A549 (cell line): ENCODE measurements around the gene PTPN12. TPM values are rescaled to one million over a fixed set of nuclear protein-coding genes. Genes with fewer than 3 reads are reported as not detected.

ENCODE experiments used
- ATAC-seq, 2 experiments: fragments of 200-7000 bp in 1 of 2; fragments of >200 bp in 1 of 2; cut with Nextera tagmentation in 1 of 2; cut with Tn5 transposase in 1 of 2; 3 replicates each; pipeline versions ENCODE4 v1.8.0 to v1.9.1; 2018 to 2020; ENCODE audit warnings: mild to moderate bottlenecking in 1 of 2, moderate library complexity in 1 of 2
- CTCF ChIA-PET: fragments of 300-600 bp; sonication (Branson Sonifier 250); formaldehyde crosslinking; extraction: SDS; loops from one replicate; lab custom pipeline; 2021; ENCODE audit warnings: antibody characterized with exemption, inconsistent platforms; lab: Yijun Ruan, JAX
- POLR2A ChIA-PET: fragments of 350-600 bp; formaldehyde crosslinking; extraction: SDS; loops from one replicate; lab custom pipeline; 2021; ENCODE audit warnings: antibody characterized with exemption, inconsistent platforms; lab: Yijun Ruan, JAX
- DNase-seq, 2 experiments: peaks; one replicate each; pipeline versions ENCODE4 v3.0.0 to v3.0.0-alpha.2; 2011 to 2016; ENCODE audit warnings: low read depth in 1 of 2, low spot score in 1 of 2
- FAIRE-seq: peaks from 2 replicates; lab custom pipeline; 2011; peaks lifted over from hg19 to GRCh38; lab: Jason Lieb, UNC
- H3K27ac ChIP-seq, 2 experiments: fragments of >200 bp; sonication (Bioruptor Twin); formaldehyde crosslinking; 3 replicates each; pipeline ENCODE4 v1.5.1; 2016 to 2017
- H3K4me1 ChIP-seq: fragments of >200 bp; sonication (Bioruptor Twin); formaldehyde crosslinking; 3 replicates; pipeline ENCODE4 v1.6.1; 2016
- H3K4me2 ChIP-seq: fragments of >200 bp; sonication (Bioruptor Twin); formaldehyde crosslinking; 3 replicates; pipeline ENCODE4 v1.6.1; 2016
- H3K4me3 ChIP-seq: fragments of >200 bp; sonication (Bioruptor Twin); formaldehyde crosslinking; 3 replicates; pipeline ENCODE4 v1.5.1; 2016
- H3K9me3 ChIP-seq: fragments of >200 bp; sonication (Bioruptor Twin); formaldehyde crosslinking; 3 replicates; pipeline ENCODE4 v1.6.1; 2016
- CEBPB ChIP-seq, 2 experiments: fragments of >200 bp in 1 of 2; sonication (Bioruptor Twin) in 1 of 2; formaldehyde crosslinking in 1 of 2; IDR thresholded peaks; 2 replicates each; pipeline ENCODE4 v1.6.1; 2012 to 2016
- CHD4 ChIP-seq: fragments of 200-600 bp; sonication (generic); IDR thresholded peaks from 2 replicates; pipeline ENCODE4 v1.6.1; 2016; ENCODE audit warnings: antibody characterized with exemption, mild to moderate bottlenecking, borderline replicate concordance
- EHF ChIP-seq: fragments of 250-450 bp; sonication (Bioruptor Pico); IDR thresholded peaks from 2 replicates; pipeline ENCODE4 v1.5.0; 2020; ENCODE audit warnings: mild to moderate bottlenecking
- FOSL2 ChIP-seq, 2 experiments: fragments of 450-650 bp in 1 of 2; fragments of >200 bp in 1 of 2; sonication (Bioruptor Twin) in 1 of 2; formaldehyde crosslinking; IDR thresholded peaks; 2 replicates each; pipeline versions ENCODE4 v1.5.0 to v1.6.1; 2016 to 2020; ENCODE audit warnings: mild to moderate bottlenecking in 1 of 2, moderate library complexity in 1 of 2
- FOXS1 ChIP-seq: fragments of 250-450 bp; sonication (Bioruptor Pico); IDR thresholded peaks from 2 replicates; pipeline ENCODE4 v1.5.0; 2020; ENCODE audit warnings: mild to moderate bottlenecking, moderate library complexity
- GATA3 ChIP-seq: IDR thresholded peaks from 2 replicates; pipeline ENCODE4 v1.6.1; 2012; ENCODE audit warnings: borderline replicate concordance
- HDAC2 ChIP-seq: fragments of 200-600 bp; sonication (generic); IDR thresholded peaks from 2 replicates; pipeline ENCODE4 v1.6.1; 2016
- JUN ChIP-seq, 2 experiments: fragments of >200 bp; sonication (Bioruptor Twin); formaldehyde crosslinking; IDR thresholded peaks; 2 replicates in 1 of 2; 3 replicates in 1 of 2; pipeline ENCODE4 v1.6.1; 2016 to 2017
- MAZ ChIP-seq: fragments of 150-350 bp; IDR thresholded peaks from 2 replicates; pipeline ENCODE4 v1.6.1; 2014; ENCODE audit warnings: antibody characterized with exemption, low read depth, low read length, borderline replicate concordance
- NR3C1 ChIP-seq: fragments of >200 bp; sonication (Bioruptor Twin); formaldehyde crosslinking; IDR thresholded peaks from 3 replicates; pipeline ENCODE4 v1.6.1; 2017
- SREBF2 ChIP-seq: fragments of 450-650 bp; IDR thresholded peaks from 2 replicates; pipeline ENCODE4 v1.6.1; 2014; ENCODE audit warnings: mild to moderate bottlenecking, moderate library complexity
- WGBS: methylation state at CpG from one replicate; pipeline ENCODE4 v1.1.6; 2017; ENCODE audit errors: missing lambda C conversion rate; 5-methylcytosine and 5-hydroxymethylcytosine counted together
- polyA plus RNA-seq, 4 experiments: library from polyadenylated mRNA; depleted of rRNA in 3 of 4; stranded (reverse); fragments of >200 nt; fragmentation: RNase III in 1 of 4; extraction: RNeasy Plus Mini Kit Qiagen cat#74134 plus additional on column Dnase treatment in 1 of 4; gene quantifications; 2 replicates in 3 of 4; 3 replicates in 1 of 4; pipeline ENCODE4 v1.2.3, GENCODE V29; 2011 to 2017
- TF ChIP-seq, protein P1 (sequence below): fragments of >200 bp; sonication (Bioruptor Twin); formaldehyde crosslinking; IDR thresholded peaks from 2 replicates; pipeline ENCODE4 v1.6.1; 2016
- TF ChIP-seq, protein P2 (sequence below): fragments of 200-600 bp; sonication (generic); IDR thresholded peaks from 2 replicates; pipeline ENCODE4 v1.6.1; 2016; ENCODE audit warnings: antibody characterized with exemption, mild to moderate bottlenecking, moderate library complexity
- TF ChIP-seq, protein P3 (sequence below): IDR thresholded peaks from 2 replicates; pipeline ENCODE4 v1.6.1; 2012

PTPN12 gene
- polyA plus RNA-seq, 2 of the 4 experiments (the other 2 are of a cell fraction), result 76.3 to 105 TPM

DNA sequence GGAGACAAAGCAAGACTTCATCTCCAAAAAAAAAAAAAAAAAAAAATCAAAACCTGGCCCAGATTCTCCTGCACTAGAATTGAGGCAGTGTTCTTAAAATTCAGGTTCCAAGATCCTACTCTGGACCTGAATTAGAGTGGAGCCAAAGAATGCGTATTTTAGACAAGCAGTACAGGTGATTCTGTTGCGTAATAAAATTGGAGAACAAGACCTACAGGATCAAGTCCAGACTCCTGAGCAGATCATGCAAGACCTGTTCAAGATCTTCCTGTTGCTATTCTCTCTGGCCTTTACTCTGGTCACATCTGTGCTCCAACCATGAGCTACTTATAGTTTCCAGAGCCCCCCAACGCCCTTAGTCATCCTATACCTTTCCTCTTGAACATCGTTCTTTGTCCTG, 107.7 kb downstream of the PTPN12 start:
- no peak for FAIRE-seq
- ChIA-PET POLR2A (no interaction called here), CTCF (interaction anchor here (1.1 to 1.5 kb wide), 2 partner anchors 12 to 115 kb away, joined by 4 read pairs; no protein-coding TSS in a partner anchor)
- ATAC-seq, result no peak
- WGBS, result 95% methylated on average over 4 of the region's 4 CpGs
- Histone ChIP-seq H3K4me2 (no peak overlapping the region), H3K4me1 (peaks cover 9% of the 10 kb centered on the region)
- no peak for DNase-seq
- TF ChIP-seq CEBPB (IDR thresholded peaks at IDR 0.05), result peak in 1 of 2 experiments; percentile 59; a peak in 2 of 4 replicates
- no peak for TF ChIP-seq MAZ
- TF ChIP-seq, all 56 proteins: peak for 1
- no peak overlapping the region for H3K4me3 ChIP-seq
- no peaks in the 10 kb centered on the region for H3K9me3 ChIP-seq
- no peak overlapping the region for H3K27ac ChIP-seq

DNA sequence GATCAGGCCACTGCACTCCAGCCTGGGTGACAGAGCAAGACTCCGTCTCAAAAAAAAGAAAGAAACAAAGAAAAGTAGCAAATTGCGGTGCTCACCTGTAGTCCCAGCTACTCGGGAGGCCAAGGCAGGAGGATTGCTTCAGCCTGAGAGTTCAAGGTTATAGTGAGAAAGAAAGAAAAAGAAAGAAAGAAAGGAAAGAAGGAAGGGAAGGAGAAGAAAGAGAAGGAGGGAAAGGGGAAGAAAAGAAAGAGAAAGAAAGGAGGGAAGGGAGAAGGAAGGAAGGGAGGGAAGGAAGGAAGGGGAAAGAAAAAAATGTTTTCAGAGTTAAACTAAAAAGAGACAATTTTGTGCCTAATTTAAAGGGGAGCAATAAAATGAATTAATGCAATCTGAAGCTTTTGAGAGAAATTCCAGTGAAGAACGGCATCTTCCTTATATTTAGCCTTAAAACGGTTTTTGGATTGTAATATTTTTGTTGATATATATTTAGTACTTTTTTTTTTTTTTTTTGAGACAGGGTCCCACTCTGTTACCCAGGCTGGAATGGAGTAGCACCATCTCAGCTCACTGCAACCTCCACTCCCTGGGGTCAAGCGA, 111.7 kb downstream of the PTPN12 start:
- FAIRE-seq, result no peak
- Histone ChIP-seq H3K4me3 (no peak overlapping the region), H3K4me1 (peaks cover 30% of the 10 kb centered on the region), H3K9me3 (no peaks in the 10 kb centered on the region), H3K4me2 (peak overlapping the region; percentile 66; the same call in 2 of the 3 replicates), H3K27ac (peak overlapping the region; percentile 47 to 63; a peak in 3 of 6 replicates)
- ATAC-seq, result no peak
- POLR2A ChIA-PET, result no interaction called here
- 85% methylated on average over 6 of the region's 6 CpGs for WGBS
- no peak for DNase-seq
- CTCF ChIA-PET, result interaction anchor here (0.6 to 1.9 kb wide), 7 partner anchors 9 to 330 kb away, joined by 3 to 10 read pairs (median 3); no protein-coding TSS in a partner anchor
- TF ChIP-seq CHD4 (no peak), EHF (CRISPR knock-in tag) (no peak), FOXS1 (CRISPR knock-in tag) (no peak), SREBF2 (no peak)
- TF ChIP-seq, protein P1, sequence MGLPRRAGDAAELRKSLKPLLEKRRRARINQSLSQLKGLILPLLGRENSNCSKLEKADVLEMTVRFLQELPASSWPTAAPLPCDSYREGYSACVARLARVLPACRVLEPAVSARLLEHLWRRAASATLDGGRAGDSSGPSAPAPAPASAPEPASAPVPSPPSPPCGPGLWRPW, result no peak
- TF ChIP-seq, protein P2, sequence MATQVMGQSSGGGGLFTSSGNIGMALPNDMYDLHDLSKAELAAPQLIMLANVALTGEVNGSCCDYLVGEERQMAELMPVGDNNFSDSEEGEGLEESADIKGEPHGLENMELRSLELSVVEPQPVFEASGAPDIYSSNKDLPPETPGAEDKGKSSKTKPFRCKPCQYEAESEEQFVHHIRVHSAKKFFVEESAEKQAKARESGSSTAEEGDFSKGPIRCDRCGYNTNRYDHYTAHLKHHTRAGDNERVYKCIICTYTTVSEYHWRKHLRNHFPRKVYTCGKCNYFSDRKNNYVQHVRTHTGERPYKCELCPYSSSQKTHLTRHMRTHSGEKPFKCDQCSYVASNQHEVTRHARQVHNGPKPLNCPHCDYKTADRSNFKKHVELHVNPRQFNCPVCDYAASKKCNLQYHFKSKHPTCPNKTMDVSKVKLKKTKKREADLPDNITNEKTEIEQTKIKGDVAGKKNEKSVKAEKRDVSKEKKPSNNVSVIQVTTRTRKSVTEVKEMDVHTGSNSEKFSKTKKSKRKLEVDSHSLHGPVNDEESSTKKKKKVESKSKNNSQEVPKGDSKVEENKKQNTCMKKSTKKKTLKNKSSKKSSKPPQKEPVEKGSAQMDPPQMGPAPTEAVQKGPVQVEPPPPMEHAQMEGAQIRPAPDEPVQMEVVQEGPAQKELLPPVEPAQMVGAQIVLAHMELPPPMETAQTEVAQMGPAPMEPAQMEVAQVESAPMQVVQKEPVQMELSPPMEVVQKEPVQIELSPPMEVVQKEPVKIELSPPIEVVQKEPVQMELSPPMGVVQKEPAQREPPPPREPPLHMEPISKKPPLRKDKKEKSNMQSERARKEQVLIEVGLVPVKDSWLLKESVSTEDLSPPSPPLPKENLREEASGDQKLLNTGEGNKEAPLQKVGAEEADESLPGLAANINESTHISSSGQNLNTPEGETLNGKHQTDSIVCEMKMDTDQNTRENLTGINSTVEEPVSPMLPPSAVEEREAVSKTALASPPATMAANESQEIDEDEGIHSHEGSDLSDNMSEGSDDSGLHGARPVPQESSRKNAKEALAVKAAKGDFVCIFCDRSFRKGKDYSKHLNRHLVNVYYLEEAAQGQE, result no peak

DNA sequence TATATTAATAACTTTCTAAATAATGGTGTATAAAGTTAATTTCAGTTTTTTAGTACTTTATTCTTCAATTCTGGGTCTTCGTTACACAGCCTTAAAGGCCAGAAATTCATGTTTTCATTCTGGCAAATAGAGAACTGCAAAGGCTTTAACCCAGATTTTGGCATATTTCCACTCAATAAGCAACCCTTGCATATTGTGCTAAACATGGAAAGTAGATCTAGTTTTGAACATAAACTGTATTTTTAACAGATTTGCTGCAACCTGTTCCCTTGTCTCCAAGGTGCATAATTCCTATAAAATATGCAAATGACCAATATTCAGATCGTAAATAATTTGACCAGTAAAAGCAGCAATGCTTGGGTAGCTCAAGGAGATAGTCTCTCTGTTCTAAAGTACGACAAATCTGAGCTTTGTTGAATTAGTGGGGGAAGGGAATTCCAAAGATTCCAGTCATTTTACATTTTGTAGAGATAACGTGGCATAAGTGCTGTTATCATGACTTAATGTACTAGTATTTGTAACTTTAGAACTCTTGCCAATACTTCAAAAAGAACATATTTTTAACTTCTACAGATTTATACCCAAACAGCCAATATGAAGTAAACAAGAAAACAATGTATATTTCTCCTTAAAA, 112.7 kb downstream of the PTPN12 start:
- CTCF ChIA-PET, result interaction anchor here (0.6 to 2.6 kb wide), 7 partner anchors 8 to 331 kb away, joined by 3 to 19 read pairs (median 4); no protein-coding TSS in a partner anchor
- TF ChIP-seq GATA3, result peak; percentile 43; the same call in 1 of the 2 replicates
- TF ChIP-seq FOSL2 (IDR thresholded peaks at IDR 0.05), result no peak
- peak; percentile 42 for TF ChIP-seq FOSL2 (CRISPR knock-in tag; IDR thresholded peaks at IDR 0.05)
- TF ChIP-seq HDAC2, result no peak
- TF ChIP-seq JUN (IDR thresholded peaks at IDR 0.05), result no peak
- TF ChIP-seq CHD4, result no peak
- TF ChIP-seq, protein P3, sequence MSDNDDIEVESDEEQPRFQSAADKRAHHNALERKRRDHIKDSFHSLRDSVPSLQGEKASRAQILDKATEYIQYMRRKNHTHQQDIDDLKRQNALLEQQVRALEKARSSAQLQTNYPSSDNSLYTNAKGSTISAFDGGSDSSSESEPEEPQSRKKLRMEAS, result 0 out of 2 replicates have a peak, but pooled peaks have one; percentile 25
- TF ChIP-seq NR3C1, result no peak
- TF ChIP-seq, all 56 proteins: peak for 3
- DNase-seq (peak; percentile 25 to 35), ATAC-seq (peak; percentile 58 to 64; a peak in 4 of 6 replicates), FAIRE-seq (peak; percentile 36)
- POLR2A ChIA-PET, result interaction anchor here (0.6 kb wide), 1 partner anchor 10 kb away, joined by 7 read pairs; no protein-coding TSS in a partner anchor
- Histone ChIP-seq H3K9me3 (no peaks in the 10 kb centered on the region), H3K4me2 (peak overlapping the region; percentile 66), H3K27ac (peak overlapping the region; percentile 51 to 63; a peak in 4 of 6 replicates), H3K4me1 (peaks cover 30% of the 10 kb centered on the region), H3K4me3 (no peak overlapping the region)
- 29% methylated on average over 4 of the region's 4 CpGs for WGBS
